TTC549 (cell line): ENCODE data around the gene KCTD7.
"Not testable (repeated sequence)": the region's sequence is repeated elsewhere in the genome, so short reads cannot be mapped to it uniquely, and the experiment has no call there.

Source experiments
- FAIRE-seq: peaks from 2 replicates; lab custom pipeline; 2012; peaks lifted over from hg19 to GRCh38; lab: Jason Lieb, UNC

KCTD7 gene

GRCh38 chr7:66628361-66629221, at the start of gene KCTD7:
KCTD7 (plus strand) TSS chr7:66628881; CDS start chr7:66629065, 184 bp downstream.
- no peak for FAIRE-seq

DNA sequence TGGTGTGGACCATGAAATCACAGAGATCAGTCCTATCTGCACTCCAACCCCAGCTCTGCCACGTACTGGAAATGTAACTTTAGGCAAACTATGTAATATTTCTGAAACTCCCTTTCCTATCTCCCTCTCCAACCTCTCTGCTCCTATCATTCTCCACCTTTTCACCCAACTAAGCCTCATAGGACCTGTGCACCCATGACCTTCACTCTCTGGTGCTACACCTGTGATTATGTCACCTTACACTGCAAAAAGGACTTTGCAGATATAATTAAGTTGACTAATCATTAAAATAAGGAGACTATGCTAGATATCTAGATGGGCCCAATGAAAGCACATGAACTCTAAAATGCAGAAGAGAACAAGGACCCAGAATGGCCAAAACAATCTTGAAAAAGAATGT, 48.3 kb upstream of the KCTD7 start:
- not testable (repeated sequence) for FAIRE-seq

DNA sequence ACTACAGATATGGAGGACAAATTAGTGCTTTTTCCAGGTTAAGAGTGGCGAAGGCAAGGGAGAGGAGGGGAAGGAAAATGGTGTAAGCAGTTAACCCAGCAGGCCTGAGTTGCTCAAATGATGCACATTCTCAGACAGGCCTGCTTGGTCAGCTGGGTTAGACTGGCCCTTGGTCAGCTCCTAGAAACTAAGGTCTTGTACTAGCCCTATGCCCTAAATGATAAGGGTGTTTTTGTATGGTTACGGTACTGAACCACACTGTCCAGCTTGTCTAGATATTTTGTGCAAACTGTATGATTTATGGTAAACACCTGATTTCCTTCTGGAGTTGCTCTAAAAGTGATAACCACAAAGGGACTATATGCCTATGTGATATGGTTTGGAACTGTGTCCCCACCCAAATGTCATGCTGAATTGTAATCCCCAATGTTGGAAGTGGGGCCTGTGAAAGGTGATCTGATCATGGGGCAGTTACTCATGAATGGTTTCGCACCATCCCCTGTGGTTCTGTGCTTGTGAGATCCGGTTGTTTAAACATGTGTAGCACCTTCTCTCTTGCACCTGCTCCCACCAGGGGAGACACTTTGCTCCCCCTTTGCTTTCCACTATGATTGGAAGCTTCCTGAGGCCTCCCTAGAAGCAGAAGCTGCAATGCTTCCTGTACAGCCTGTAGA, 45.7 kb upstream of the KCTD7 start:
- not testable (repeated sequence) for FAIRE-seq

- FAIRE-seq: no peak
These were observed 45.1 kb upstream of the KCTD7 start for GRCh38 chr7:66583490-66584110.

DNA sequence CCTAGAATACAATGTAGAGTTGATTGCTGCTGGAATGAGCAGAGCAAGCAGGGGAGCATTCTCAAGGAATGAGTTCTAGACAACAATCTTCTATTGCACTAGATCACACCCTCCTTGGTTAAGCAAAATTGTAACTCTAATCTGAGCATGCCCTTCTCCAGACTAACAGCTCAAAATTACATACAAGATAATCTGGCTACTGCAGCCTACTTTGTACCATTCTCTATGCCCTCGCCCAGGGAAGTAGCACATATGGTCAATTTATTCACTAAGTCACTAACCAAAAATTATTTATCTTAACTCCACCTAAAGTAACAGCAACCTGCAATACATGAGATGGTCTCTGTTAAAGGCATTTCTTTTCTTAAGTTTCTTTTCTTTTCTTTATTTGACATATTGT, 42.5 kb upstream of the KCTD7 start:
- FAIRE-seq: no peak

DNA sequence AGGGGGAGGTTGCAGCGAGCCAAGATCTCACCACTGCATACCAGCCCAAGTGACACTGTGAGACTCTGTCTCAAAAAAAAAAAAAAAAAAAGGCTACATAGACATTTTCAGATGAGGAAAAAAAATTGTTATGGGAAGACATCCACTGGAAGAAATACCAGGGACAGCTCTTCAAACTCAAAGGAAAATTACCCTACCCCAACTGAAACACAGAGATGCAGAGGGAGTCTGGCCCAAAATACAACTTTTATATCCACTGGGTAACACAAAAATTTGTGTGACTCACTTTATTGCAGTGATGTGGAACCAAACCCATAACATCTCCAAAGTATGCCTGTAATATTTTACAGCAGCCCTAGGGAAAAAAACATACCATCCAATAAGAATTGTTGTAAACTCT, 40.5 kb upstream of the KCTD7 start:
- FAIRE-seq: not testable (repeated sequence)

- not testable (repeated sequence) for FAIRE-seq
These were observed 39.7 kb upstream of the KCTD7 start for GRCh38 chr7:66588856-66589570.

GRCh38 chr7:66590302-66591057, 38.2 kb upstream of the KCTD7 start:
- FAIRE-seq: not testable (repeated sequence)

DNA sequence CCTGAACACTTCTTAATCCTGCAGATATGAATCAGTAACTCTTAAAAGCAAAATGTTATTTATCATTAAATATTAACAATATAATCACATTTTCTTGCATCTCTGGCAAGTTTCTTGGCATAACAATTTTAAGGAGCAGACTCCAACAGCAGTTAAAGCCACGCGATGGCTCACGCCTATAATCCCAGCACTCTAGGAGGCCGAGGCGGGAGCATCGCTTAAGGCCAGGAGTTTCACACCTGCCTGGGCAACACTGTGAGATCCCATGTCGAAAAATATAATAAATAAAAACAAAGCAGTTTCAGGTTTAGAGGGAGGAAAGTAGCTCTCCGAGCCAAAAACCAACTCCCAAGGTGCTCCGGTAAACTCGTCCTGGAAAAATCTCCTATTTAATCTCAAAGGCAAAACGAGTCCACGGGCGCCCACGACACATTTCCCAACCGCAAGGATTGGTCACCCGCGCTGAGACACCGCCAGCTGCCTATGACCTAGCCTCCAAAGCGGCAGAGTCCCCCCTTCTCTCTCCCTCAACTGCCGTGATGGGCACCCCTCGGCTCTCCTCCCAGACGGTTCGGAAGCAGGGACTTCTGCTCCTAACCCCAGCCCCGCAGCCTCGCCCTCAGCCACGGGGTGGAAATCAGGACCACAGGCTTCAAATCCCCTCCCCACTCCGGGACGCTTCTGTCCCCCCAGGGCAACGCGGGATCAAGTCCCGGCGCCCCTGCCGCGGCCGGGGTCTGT, 37.5 kb upstream of the KCTD7 start:
- FAIRE-seq: not testable (repeated sequence)

DNA sequence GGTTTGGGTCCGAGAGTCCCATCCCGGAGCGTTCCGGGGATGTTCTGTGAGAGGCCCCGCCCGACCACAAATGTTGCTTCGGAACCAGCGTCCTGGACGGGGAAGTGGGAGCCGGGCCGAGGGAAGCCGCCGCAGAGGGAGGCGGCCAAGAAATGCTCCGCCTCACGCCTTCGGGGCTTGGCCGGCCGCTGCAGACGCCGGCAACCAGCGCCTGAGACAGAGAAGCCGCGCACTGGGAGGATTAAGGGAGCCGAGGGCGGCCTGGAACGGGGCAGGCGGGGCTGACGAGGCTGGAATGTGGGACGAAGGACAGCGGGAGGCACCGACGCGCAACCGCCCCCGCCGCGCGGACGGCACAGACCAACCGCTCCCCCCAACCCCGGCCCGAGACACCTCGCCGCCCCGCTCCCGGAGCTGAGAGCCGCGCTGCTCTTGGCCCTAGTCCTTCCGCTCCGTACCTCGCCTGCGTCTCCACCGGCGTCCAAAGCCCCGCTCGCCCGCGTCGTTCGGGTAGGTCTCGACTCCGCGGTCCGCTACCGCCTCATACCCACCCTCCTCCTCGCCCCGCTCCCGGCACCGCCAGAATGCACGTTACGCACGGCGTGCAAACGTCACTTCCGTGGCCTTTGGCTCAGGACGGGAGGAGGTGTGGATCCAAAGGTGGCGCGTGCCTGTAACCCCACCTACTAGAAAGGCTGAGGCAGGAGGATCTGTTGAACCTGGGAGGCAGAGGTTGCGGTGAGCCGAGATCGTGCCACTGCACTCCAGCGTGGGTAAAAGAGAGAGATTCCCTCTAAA, 36.7 kb upstream of the KCTD7 start:
- no peak for FAIRE-seq

DNA sequence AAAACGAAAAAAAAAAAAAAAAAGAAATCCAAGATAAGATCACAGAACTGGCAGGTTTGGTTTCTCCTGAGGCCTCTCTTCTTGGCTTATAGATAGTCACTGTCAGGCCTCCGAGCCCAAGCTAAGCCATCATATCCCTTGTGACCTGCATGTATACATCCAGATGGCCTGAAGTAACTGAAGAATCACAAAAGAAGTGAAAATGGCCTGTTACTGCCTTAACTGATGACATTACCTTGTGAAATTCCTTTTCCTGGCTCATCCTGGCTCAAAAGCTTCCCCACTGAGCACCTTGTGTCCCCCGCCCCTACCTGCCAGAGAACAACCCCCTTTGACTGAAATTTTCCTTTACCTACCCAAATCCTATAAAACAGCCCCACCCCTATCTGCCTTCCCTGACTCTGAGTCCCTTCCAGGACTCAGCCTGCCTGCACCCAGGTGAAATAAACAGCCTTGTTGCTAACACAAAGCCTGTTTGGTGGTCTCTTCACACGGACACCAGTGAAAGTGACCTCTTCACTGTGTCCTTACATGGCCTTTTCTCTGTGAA, 36.0 kb upstream of the KCTD7 start:
- FAIRE-seq: not testable (repeated sequence)

GRCh38 chr7:66594082-66594481, 34.6 kb upstream of the KCTD7 start:
- FAIRE-seq: not testable (repeated sequence)

GRCh38 chr7:66597461-66597860, 31.2 kb upstream of the KCTD7 start:
- no peak for FAIRE-seq

GRCh38 chr7:66602159-66602558, 26.5 kb upstream of the KCTD7 start:
- FAIRE-seq: no peak

DNA sequence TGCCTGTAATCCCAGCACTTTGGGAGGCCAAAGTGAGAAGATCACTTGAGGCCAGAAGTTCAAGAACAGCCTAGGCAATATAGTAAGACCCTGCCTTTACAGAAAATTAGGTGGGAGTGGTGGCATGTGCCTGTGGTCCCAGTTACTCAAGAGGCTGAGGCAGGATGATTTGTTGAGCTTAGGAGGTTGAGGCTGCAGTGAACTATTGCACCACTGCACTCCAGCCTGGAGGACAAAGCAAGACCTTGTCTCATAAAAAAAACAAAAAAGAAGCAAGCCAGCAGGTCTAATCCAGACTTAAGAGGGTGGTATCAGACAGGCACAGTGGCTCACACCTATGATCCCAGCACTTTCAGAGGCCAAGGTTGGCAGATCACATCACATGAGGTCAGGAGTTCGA, 24.5 kb upstream of the KCTD7 start:
- no peak for FAIRE-seq

GRCh38 chr7:66606540-66607291, 22.0 kb upstream of the KCTD7 start:
- FAIRE-seq: not testable (repeated sequence)

DNA sequence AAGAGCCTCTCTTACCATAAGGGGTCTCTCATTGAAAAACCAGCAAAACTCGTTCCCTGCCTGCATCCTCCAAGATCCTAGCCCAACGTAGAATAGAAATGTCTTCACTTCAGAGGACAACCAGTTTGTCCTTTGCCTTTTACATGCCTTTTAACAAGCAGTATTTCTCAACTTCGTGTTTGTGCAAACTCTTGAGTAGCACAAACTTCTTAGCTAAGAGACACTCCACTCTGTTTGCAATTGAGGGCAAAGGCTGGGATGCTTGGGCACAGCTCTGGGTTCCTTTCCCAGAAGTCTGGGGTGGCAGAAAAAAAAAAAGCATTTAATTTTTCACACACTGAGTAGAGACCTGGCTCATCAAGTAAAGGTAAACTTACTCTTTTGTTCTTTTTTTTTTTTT, 19.5 kb upstream of the KCTD7 start:
- no peak for FAIRE-seq

GRCh38 chr7:66614596-66614995, 14.1 kb upstream of the KCTD7 start:
- not testable (repeated sequence) for FAIRE-seq

DNA sequence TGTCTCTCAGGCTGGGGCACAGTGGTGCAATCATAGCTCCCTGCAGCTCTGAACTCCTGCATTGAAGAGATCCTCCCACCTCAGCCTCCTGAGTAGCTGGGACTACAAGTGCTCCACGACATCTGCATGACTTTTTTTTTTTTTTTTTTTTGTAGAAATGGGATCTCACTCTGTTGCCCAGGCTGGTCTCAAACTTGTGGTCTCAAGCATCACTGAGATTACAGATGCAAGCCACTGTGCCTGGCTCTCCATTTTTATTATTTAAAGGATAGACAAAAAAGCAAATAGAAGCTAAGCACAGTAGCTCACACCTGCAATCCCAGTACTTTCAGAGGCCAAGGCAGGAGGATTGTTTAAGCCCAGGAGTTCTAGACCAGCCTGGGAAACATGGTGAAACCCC, 13.0 kb upstream of the KCTD7 start:
- FAIRE-seq: no peak
